Spleen (tissue), 7 donors: Measurements from ENCODE around the gene RBM8A.

Source experiments
- POLR2A ChIP-seq, 3 donors: fragments of 450-650 bp; IDR thresholded peaks; one replicate each; pipeline ENCODE4 v1.5.1; 2017; ENCODE audit warnings: antibody characterized with exemption in 3 of 3, mild to moderate bottlenecking in 1 of 3
- TF ChIP-seq, protein P1 (sequence below), 11 experiments: fragments of 200-600 bp in 7 of 11; fragments of 450-650 bp in 4 of 11; sonication (generic) in 4 of 11; IDR thresholded peaks in 8 of 11; conservative IDR thresholded peaks in 3 of 11; 1 replicate in 7 of 11; 2 replicates in 4 of 11; pipeline versions ENCODE4 v1.4.0 to v1.8.0; 2016 to 2021; ENCODE audit warnings: antibody characterized with exemption in 11 of 11, inconsistent platforms in 4 of 11, mild to moderate bottlenecking in 1 of 11
- donor health status: DM: no; HTN: no; CAD: no; lungs with moderate emphysema.
- donor health status: DM: no; HTN: no; CAD: no.
- donor health status: DM: no; HTN: no; CAD: no.

DNA sequence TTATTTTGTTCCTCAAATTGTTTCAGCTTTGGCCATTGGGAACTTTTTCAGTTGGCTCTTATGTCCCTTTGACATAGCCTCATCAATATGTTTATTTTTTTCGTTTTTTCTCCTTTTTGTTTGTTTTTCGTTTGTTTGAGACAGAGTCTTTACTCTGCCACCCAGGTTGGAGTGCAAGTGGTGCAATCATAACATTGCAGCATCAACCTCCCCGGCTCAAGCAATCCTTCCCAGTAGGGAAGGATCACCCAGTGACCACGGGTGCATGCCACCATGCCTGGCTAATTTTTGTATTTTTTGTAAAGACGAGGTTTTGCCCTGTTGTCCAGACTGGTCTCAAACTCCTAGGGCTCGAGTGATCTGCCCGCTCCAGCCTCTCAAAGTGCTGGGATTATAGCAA, 45.3 kb upstream of the RBM8A start:
- TF ChIP-seq, protein P1, sequence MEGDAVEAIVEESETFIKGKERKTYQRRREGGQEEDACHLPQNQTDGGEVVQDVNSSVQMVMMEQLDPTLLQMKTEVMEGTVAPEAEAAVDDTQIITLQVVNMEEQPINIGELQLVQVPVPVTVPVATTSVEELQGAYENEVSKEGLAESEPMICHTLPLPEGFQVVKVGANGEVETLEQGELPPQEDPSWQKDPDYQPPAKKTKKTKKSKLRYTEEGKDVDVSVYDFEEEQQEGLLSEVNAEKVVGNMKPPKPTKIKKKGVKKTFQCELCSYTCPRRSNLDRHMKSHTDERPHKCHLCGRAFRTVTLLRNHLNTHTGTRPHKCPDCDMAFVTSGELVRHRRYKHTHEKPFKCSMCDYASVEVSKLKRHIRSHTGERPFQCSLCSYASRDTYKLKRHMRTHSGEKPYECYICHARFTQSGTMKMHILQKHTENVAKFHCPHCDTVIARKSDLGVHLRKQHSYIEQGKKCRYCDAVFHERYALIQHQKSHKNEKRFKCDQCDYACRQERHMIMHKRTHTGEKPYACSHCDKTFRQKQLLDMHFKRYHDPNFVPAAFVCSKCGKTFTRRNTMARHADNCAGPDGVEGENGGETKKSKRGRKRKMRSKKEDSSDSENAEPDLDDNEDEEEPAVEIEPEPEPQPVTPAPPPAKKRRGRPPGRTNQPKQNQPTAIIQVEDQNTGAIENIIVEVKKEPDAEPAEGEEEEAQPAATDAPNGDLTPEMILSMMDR (IDR thresholded peaks at IDR 0.05 in 8 of 11, conservative IDR thresholded peaks at IDR 0.05 in 3 of 11), result no peak
- no peak for TF ChIP-seq POLR2A (IDR thresholded peaks at IDR 0.05)
